Embryonic facial prominence (tissue), 1 donor: ENCODE data around the gene KLHDC4.
"Not testable (repeated sequence)": the region's sequence is repeated elsewhere in the genome, so short reads cannot be mapped to it uniquely, and the experiment has no call there.

Experiments used
- DNase-seq: peaks from one replicate; pipeline ENCODE4 v3.0.0-alpha.2; 2016; ENCODE audit errors: extremely low spot score

The KLHDC4 gene

GRCh38 chr16:87742781-87743490 is 22.9 kb downstream of the KLHDC4 start:
- DNase-seq = no peak

GRCh38 chr16:87741700-87742415 is 23.9 kb downstream of the KLHDC4 start:
- DNase-seq = no peak

GRCh38 chr16:87740909-87741424 is 24.8 kb downstream of the KLHDC4 start:
- no peak for DNase-seq

- DNase-seq = no peak
These were observed 25.3 kb downstream of the KLHDC4 start for GRCh38 chr16:87740441-87740840.

- no peak for DNase-seq
These were observed 26.0 kb downstream of the KLHDC4 start for GRCh38 chr16:87739801-87740200.

- DNase-seq = no peak
These were observed 29.8 kb downstream of the KLHDC4 start for GRCh38 chr16:87736008-87736382.

GRCh38 chr16:87735270-87736007 is 30.3 kb downstream of the KLHDC4 start:
- DNase-seq = no peak

- no peak for DNase-seq
These were observed 31.1 kb downstream of the KLHDC4 start for GRCh38 chr16:87734644-87735043.

- no peak for DNase-seq
These were observed 32.6 kb downstream of the KLHDC4 start for GRCh38 chr16:87733190-87733589.

- DNase-seq = no peak
These were observed 34.2 kb downstream of the KLHDC4 start for GRCh38 chr16:87731607-87732006.

- DNase-seq = no peak
These were observed 36.4 kb downstream of the KLHDC4 start for GRCh38 chr16:87729266-87729954.

- DNase-seq = no peak
These were observed 37.8 kb downstream of the KLHDC4 start for GRCh38 chr16:87728026-87728425.

GRCh38 chr16:87727346-87727745 is 38.4 kb downstream of the KLHDC4 start:
- no peak for DNase-seq

- DNase-seq = not testable (repeated sequence)
These were observed 39.2 kb downstream of the KLHDC4 start for GRCh38 chr16:87726577-87726976.

- peak; percentile 14 for DNase-seq
These were observed 40.1 kb downstream of the KLHDC4 start for GRCh38 chr16:87725596-87726235.

- DNase-seq = no peak
These were observed 41.1 kb downstream of the KLHDC4 start for GRCh38 chr16:87724490-87725291.

- no peak for DNase-seq
These were observed 42.6 kb downstream of the KLHDC4 start for GRCh38 chr16:87723226-87723623.

- no peak for DNase-seq
These were observed 43.1 kb downstream of the KLHDC4 start for GRCh38 chr16:87722590-87723225.

- DNase-seq = no peak
These were observed 43.9 kb downstream of the KLHDC4 start for GRCh38 chr16:87721622-87722585.
